ENCODE results near the gene GFRA1. TPM values are rescaled to one million over a fixed set of nuclear protein-coding genes. Genes with fewer than 3 reads are reported as not detected.

The GFRA1 gene
- total and polyA plus RNA-seq, 2 donors (not counting 1 experiment from before 2014, with no cell fraction given) = not detected

- peaks cover 0 to 7% of the 10 kb centered on the region in 2 donors for H3K4me1 ChIP-seq (ENCODE audit: control insufficient read depth in 2 of 2, insufficient read depth in 2 of 2, low read length in 2 of 2)
- peaks cover 0 to 47% (median 12%) of the 10 kb centered on the region in 4 experiments for H3K27me3 ChIP-seq (replicated peaks in 1 of 4; ENCODE audit: control extremely low read depth in 1 of 4, control insufficient read depth in 3 of 4, insufficient read depth in 4 of 4, low read length in 3 of 4)
- H3K9ac ChIP-seq (ENCODE audit: low read length) = no peak overlapping the region
- H3K36me3 ChIP-seq (replicated peaks in 1 of 2; ENCODE audit: control extremely low read depth in 1 of 2, control insufficient read depth in 1 of 2, extremely low read depth in 1 of 2, insufficient read depth in 2 of 2, low read length in 1 of 2) = no peaks in the 10 kb centered on the region
- 9% methylated on average over 73 of the region's 73 CpGs for WGBS (ENCODE audit: insufficient coverage)
- POLR2A ChIA-PET = no interaction called here
- H3K79me2 ChIP-seq (ENCODE audit: control insufficient read depth, insufficient read depth, low read length) = no peaks in the 10 kb centered on the region
- no peak overlapping the region for H3K4me3 Mint-ChIP-seq
- ATAC-seq (ENCODE audit: low read depth) (no peak), DNase-seq (no peak)
- no peaks in the 10 kb centered on the region for H4K20me1 ChIP-seq (ENCODE audit: control insufficient read depth, insufficient read depth, low read length, poor library complexity, severe bottlenecking)
- intact Hi-C loops (cut with micrococcal nuclease) = no loop called here
- no peaks in the 10 kb centered on the region for H3K9me3 Mint-ChIP-seq (ENCODE audit: insufficient read depth)
- no peak overlapping the region for H3K27ac Mint-ChIP-seq
- H2AFZ ChIP-seq (ENCODE audit: insufficient read depth, low read depth, low read length, poor library complexity, severe bottlenecking) = no peak overlapping the region
- H3K4me1 Mint-ChIP-seq = peaks cover 9% of the 10 kb centered on the region
- H3K4me2 ChIP-seq (replicated peaks; ENCODE audit: low read depth, low read length, poor library complexity, severe bottlenecking) = no peak overlapping the region
- peaks cover 56% of the 10 kb centered on the region for H3K27me3 Mint-ChIP-seq
- peaks cover 0 to 11% (median 0%) of the 10 kb centered on the region in 3 donors for H3K9me3 ChIP-seq (ENCODE audit: control extremely low read depth in 1 of 3, control insufficient read depth in 2 of 3, insufficient read depth in 1 of 3, low read length in 2 of 3)
- no peak overlapping the region for H3K4me3 ChIP-seq (ENCODE audit: control extremely low read depth in 1 of 5, extremely low read depth in 1 of 5, insufficient read depth in 1 of 5, low read depth in 2 of 5, low read length in 4 of 5)
- CTCF ChIA-PET = no interaction called here
- TF ChIP-seq CTCF (IDR thresholded peaks at IDR 0.05) (no peak), EZH2 (IDR thresholded peaks at IDR 0.05; ENCODE audit: borderline replicate concordance, insufficient read depth, low read depth, low read length, poor library complexity, severe bottlenecking) (no peak)
- H3K27ac ChIP-seq (ENCODE audit: low read length in 2 of 2) = no peak overlapping the region
Observed at GRCh38 chr10:116270771-116271592, 2.0 kb downstream of the GFRA1 start.

GRCh38 chr10:116270126-116270770 is 2.8 kb downstream of the GFRA1 start:
- Histone ChIP-seq H3K4me3 (ENCODE audit: control extremely low read depth in 1 of 5, extremely low read depth in 1 of 5, insufficient read depth in 1 of 5, low read depth in 2 of 5, low read length in 4 of 5) (no peak overlapping the region), H4K20me1 (ENCODE audit: control insufficient read depth, insufficient read depth, low read length, poor library complexity, severe bottlenecking) (no peaks in the 10 kb centered on the region), H2AFZ (ENCODE audit: insufficient read depth, low read depth, low read length, poor library complexity, severe bottlenecking) (no peak overlapping the region), H3K27ac (ENCODE audit: low read length in 2 of 2) (no peak overlapping the region), H3K4me2 (replicated peaks; ENCODE audit: low read depth, low read length, poor library complexity, severe bottlenecking) (no peak overlapping the region), H3K9ac (ENCODE audit: low read length) (no peak overlapping the region), H3K27me3 (replicated peaks in 1 of 4; ENCODE audit: control extremely low read depth in 1 of 4, control insufficient read depth in 3 of 4, insufficient read depth in 4 of 4, low read length in 3 of 4) (peaks cover 0 to 47% (median 12%) of the 10 kb centered on the region in 4 experiments), H3K9me3 (ENCODE audit: control extremely low read depth in 1 of 3, control insufficient read depth in 2 of 3, insufficient read depth in 1 of 3, low read length in 2 of 3) (peaks cover 0 to 15% (median 0%) of the 10 kb centered on the region in 3 donors), H3K79me2 (ENCODE audit: control insufficient read depth, insufficient read depth, low read length) (no peaks in the 10 kb centered on the region), H3K4me1 (ENCODE audit: control insufficient read depth in 2 of 2, insufficient read depth in 2 of 2, low read length in 2 of 2) (peaks cover 0 to 7% of the 10 kb centered on the region in 2 donors), H3K36me3 (replicated peaks in 1 of 2; ENCODE audit: control extremely low read depth in 1 of 2, control insufficient read depth in 1 of 2, extremely low read depth in 1 of 2, insufficient read depth in 2 of 2, low read length in 1 of 2) (no peaks in the 10 kb centered on the region)
- intact Hi-C loops (cut with micrococcal nuclease) = no loop called here
- ATAC-seq (ENCODE audit: low read depth) = no peak
- ChIA-PET POLR2A (no interaction called here), CTCF (no interaction called here)
- Mint-ChIP-seq H3K4me1 (peaks cover 9% of the 10 kb centered on the region), H3K9me3 (ENCODE audit: insufficient read depth) (no peaks in the 10 kb centered on the region), H3K4me3 (no peak overlapping the region), H3K27me3 (peaks cover 51% of the 10 kb centered on the region), H3K27ac (no peak overlapping the region)
- DNase-seq = no peak
- 46% methylated on average over 5 of the region's 9 CpGs for WGBS (ENCODE audit: insufficient coverage)
- TF ChIP-seq EZH2 (IDR thresholded peaks at IDR 0.05; ENCODE audit: borderline replicate concordance, insufficient read depth, low read depth, low read length, poor library complexity, severe bottlenecking) (no peak), CTCF (IDR thresholded peaks at IDR 0.05) (no peak)

All from B cell (primary cell).